Psoas muscle (tissue), 8 donors: ENCODE data around the gene ABCC8. TPM values are rescaled to one million over a fixed set of nuclear protein-coding genes. Genes with fewer than 3 reads are reported as not detected.

Source experiments
- ATAC-seq, 4 donors: fragments of 200-7000 bp; cut with Tn5 transposase; one replicate each; pipeline ENCODE4 v1.9.1; 2020; ENCODE audit warnings: moderate library complexity in 3 of 4, mild to moderate bottlenecking in 2 of 4
- DNase-seq, 2 donors: peaks; one replicate each; pipeline ENCODE4 v3.0.0-alpha.2; 2020
- H3K27ac ChIP-seq: fragments of 200-600 bp; one replicate; pipeline ENCODE4 v1.8.0; 2022
- H3K27me3 ChIP-seq, 3 donors: fragments of 200-600 bp in 1 of 3; one replicate each; pipeline versions ENCODE4 v1.6.1 to v1.8.0; 2013 to 2022; ENCODE audit warnings: low read length in 2 of 3, mild to moderate bottlenecking in 2 of 3, moderate library complexity in 1 of 3; ENCODE audit not compliant: insufficient read depth in 3 of 3
- H3K36me3 ChIP-seq, 2 donors: fragments of 200-600 bp in 1 of 2; one replicate each; pipeline versions ENCODE4 v1.6.1 to v1.8.0; 2013 to 2022; ENCODE audit warnings: low read depth in 1 of 2, mild to moderate bottlenecking in 1 of 2, moderate library complexity in 1 of 2; ENCODE audit not compliant: insufficient read depth in 1 of 2
- H3K4me1 ChIP-seq: fragments of 200-600 bp; one replicate; pipeline ENCODE4 v1.8.0; 2022
- H3K4me3 ChIP-seq: fragments of 200-600 bp; one replicate; pipeline ENCODE4 v1.8.0; 2022; ENCODE audit warnings: mild to moderate bottlenecking
- H3K9me3 ChIP-seq: fragments of 200-600 bp; one replicate; pipeline ENCODE4 v1.8.0; 2022
- CTCF ChIP-seq: fragments of 200-600 bp; IDR thresholded peaks from one replicate; pipeline ENCODE4 v1.8.0; 2022; ENCODE audit warnings: antibody characterized with exemption
- WGBS, 3 donors: extraction: QIAGEN DNeasy Blood & Tissue Kit; methylation state at CpG; one replicate each; pipeline versions ENCODE4 v1.1.6 to v1.1.7; 2013; 5-methylcytosine and 5-hydroxymethylcytosine counted together
- intact Hi-C, 2 donors: fragments of 100-400 bp; cut with DNase I; formaldehyde crosslinking; loops; one replicate each; pipeline versions ENCODE4 v1.11.0 to v1.14.2; 2022
- polyA plus RNA-seq, 3 donors: library from polyadenylated mRNA; stranded (reverse); fragments of 200-250 nt; gene quantifications; one replicate each; pipeline ENCODE4 v1.2.3, GENCODE V29; 2013
- total RNA-seq, 4 donors: library from RNA; stranded (reverse); fragmentation: NEBNext Ultra II Directional in 2 of 4; extraction: Animal tissue kit (Norgen Biotek cat#: 25700) in 2 of 4; gene quantifications; one replicate each; pipeline versions ENCODE4 v1.2.1 to v1.2.4, GENCODE V29; 2021 to 2023
- donor health status: healthy with polysubstance abuse.
- donor health status: DM: no; HTN: no; CAD: no; lungs with moderate emphysema.
- donor health status: Bipolar disorder and iron deficiency.
- donor health status: healthy.
- donor health status: DM: yes; HTN: yes; CAD: no.
- donor health status: DM: no; HTN: no; CAD: no.
- donor health status: DM: no; HTN: no; CAD: no.
- donor health status: DM: yes; HTN: yes; CAD: no.

The ABCC8 gene
- total and polyA plus RNA-seq, 7 donors, result 0.26 to 3.5 (median 0.75) TPM

GRCh38 chr11:17396598-17397310 lies 79.9 kb downstream of the ABCC8 start:
- no peaks in the 10 kb centered on the region for H3K27me3 ChIP-seq
- H3K9me3 ChIP-seq, result no peaks in the 10 kb centered on the region
- WGBS, 3 donors, result 92 to 95% (median 93%) methylated on average over 22 of the region's 22 CpGs
- no peak for TF ChIP-seq CTCF
- no peak overlapping the region for H3K4me3 ChIP-seq
- intact Hi-C loops, result no loop called here
- no peaks in the 10 kb centered on the region for H3K36me3 ChIP-seq
- ATAC-seq (no peak), DNase-seq (no peak)
- peaks cover 13% of the 10 kb centered on the region for H3K4me1 ChIP-seq
- no peak overlapping the region for H3K27ac ChIP-seq

- Histone ChIP-seq H3K4me3 (no peak overlapping the region), H3K27me3 (no peaks in the 10 kb centered on the region), H3K27ac (no peak overlapping the region), H3K36me3 (no peaks in the 10 kb centered on the region), H3K9me3 (no peaks in the 10 kb centered on the region), H3K4me1 (peaks cover 5% of the 10 kb centered on the region)
- ATAC-seq (no peak), DNase-seq (no peak)
- no peak for TF ChIP-seq CTCF
- 88 to 91% (median 91%) methylated on average over 6 of the region's 6 CpGs for WGBS, 3 donors
- intact Hi-C loops, result no loop called here
These were observed 80.7 kb downstream of the ABCC8 start for GRCh38 chr11:17395978-17396377.

- Histone ChIP-seq H3K36me3 (no peaks in the 10 kb centered on the region), H3K9me3 (no peaks in the 10 kb centered on the region), H3K4me1 (peaks cover under 1% of the 10 kb centered on the region), H3K4me3 (no peak overlapping the region), H3K27ac (no peak overlapping the region), H3K27me3 (no peaks in the 10 kb centered on the region)
- intact Hi-C loops, result no loop called here
- TF ChIP-seq CTCF, result no peak
- DNase-seq, result no peak
- 95 to 96% (median 95%) methylated on average over 19 to 20 of the region's 20 CpGs for WGBS, 3 donors
- no peak for ATAC-seq
These were observed 81.1 kb downstream of the ABCC8 start for GRCh38 chr11:17395554-17395961.

- WGBS, 3 donors, result 88 to 95% (median 93%) methylated on average over 10 of the region's 10 CpGs
- intact Hi-C loops, result no loop called here
- Histone ChIP-seq H3K9me3 (no peaks in the 10 kb centered on the region), H3K4me3 (no peak overlapping the region), H3K27me3 (no peaks in the 10 kb centered on the region), H3K27ac (no peak overlapping the region), H3K4me1 (peaks cover 3% of the 10 kb centered on the region), H3K36me3 (no peaks in the 10 kb centered on the region)
- TF ChIP-seq CTCF, result no peak
- no peak for DNase-seq
- no peak for ATAC-seq
These were observed 81.8 kb downstream of the ABCC8 start for GRCh38 chr11:17394743-17395390.
